Measurements from ENCODE around the gene EP400.

Gene EP400

DNA sequence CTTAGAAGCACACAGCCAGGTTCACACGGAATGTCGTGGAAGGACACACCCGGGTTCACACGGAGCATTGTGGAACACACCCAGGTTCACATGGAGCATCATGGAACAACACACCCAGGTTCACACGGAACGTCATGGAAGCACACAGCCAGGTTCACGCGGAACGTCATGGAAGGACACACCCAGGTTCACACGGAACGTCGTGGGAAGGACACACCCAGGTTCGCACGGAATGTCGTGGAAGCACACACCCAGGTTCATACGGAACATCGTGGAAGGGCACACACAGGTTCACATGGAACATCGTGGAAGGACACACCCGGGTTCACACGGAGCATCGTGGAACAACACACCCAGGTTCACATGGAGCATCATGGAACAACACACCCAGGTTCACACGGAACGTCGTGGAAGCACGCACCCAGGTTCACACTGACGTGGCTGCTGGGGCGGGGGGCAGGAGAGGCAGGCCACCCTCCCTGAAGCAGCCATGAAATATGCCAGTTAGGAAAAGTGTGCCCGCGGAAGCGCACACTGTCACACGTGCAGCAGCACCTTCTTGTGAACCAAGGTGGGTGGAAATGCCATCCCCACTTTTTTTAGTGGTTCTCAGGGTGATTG, 86.4 kb downstream of the EP400 start:
- TF ChIP-seq, protein P1, sequence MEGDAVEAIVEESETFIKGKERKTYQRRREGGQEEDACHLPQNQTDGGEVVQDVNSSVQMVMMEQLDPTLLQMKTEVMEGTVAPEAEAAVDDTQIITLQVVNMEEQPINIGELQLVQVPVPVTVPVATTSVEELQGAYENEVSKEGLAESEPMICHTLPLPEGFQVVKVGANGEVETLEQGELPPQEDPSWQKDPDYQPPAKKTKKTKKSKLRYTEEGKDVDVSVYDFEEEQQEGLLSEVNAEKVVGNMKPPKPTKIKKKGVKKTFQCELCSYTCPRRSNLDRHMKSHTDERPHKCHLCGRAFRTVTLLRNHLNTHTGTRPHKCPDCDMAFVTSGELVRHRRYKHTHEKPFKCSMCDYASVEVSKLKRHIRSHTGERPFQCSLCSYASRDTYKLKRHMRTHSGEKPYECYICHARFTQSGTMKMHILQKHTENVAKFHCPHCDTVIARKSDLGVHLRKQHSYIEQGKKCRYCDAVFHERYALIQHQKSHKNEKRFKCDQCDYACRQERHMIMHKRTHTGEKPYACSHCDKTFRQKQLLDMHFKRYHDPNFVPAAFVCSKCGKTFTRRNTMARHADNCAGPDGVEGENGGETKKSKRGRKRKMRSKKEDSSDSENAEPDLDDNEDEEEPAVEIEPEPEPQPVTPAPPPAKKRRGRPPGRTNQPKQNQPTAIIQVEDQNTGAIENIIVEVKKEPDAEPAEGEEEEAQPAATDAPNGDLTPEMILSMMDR (IDR thresholded peaks at IDR 0.05; ENCODE audit: insufficient read depth, missing control alignments), result no peak
- FAIRE-seq (no peak), DNase-seq (ENCODE audit: insufficient read length, low spot score) (no peak)

DNA sequence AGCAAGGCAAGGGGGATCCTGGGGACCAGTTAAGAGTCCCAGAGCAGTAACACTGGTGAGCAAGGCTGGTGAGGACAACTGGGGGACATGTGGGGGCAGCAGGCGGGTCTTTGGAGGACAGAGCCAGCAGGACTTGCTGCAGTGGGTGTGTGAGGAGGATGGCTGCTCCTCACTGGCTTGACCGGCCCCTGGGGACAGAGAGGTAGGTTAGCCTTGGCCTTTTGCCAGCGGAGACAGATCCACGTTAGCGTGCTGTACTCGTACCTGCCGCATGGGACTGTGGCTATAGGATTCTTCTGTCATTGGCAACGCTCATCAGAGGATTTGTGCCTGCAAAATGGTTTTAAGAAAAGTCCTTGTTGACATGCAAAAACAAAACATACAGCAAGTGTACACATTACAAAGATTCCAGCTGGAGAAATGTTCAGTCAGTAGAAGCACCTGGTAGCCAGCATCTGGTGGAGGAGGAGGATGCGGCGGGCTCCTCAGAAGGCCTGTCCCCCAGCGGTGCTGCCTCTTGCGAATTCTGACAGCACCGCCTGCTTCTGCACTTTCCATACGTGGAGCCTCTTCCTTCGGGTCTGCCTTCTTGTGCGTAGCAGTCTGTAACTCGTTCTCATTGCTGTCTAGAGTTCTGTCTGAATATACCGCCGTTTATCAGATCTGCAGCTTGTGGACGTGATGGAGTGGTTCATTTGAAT, 91.3 kb downstream of the EP400 start:
- FAIRE-seq, result no peak

DNA sequence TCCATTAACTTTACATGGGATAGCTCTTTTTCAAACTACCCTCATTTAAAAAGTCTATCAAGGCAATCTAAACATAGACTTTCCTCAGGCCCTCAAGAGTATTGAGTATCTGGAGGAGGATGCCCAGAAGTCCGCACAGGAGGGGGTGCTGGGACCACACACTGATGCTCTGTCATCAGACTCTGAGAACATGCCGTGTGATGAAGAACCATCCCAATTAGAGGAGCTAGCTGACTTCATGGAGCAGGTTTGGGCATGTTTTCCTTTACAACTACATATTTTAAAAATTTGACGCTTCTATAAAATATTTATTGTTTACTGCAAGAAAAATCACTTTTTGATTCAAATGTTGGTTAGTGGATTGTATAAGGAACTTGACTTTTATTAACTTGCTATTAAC, 93.5 kb downstream of the EP400 start:
- FAIRE-seq (no peak), DNase-seq (ENCODE audit: insufficient read length, low spot score) (no peak)
- TF ChIP-seq, protein P1 (IDR thresholded peaks at IDR 0.05; ENCODE audit: insufficient read depth, missing control alignments), result no peak

More for the DNA sequence above, 91.3 kb downstream of the EP400 start:
- no peak for DNase-seq (ENCODE audit: insufficient read length, low spot score)
- TF ChIP-seq, protein P1 (IDR thresholded peaks at IDR 0.05; ENCODE audit: insufficient read depth, missing control alignments), result no peak

DNA sequence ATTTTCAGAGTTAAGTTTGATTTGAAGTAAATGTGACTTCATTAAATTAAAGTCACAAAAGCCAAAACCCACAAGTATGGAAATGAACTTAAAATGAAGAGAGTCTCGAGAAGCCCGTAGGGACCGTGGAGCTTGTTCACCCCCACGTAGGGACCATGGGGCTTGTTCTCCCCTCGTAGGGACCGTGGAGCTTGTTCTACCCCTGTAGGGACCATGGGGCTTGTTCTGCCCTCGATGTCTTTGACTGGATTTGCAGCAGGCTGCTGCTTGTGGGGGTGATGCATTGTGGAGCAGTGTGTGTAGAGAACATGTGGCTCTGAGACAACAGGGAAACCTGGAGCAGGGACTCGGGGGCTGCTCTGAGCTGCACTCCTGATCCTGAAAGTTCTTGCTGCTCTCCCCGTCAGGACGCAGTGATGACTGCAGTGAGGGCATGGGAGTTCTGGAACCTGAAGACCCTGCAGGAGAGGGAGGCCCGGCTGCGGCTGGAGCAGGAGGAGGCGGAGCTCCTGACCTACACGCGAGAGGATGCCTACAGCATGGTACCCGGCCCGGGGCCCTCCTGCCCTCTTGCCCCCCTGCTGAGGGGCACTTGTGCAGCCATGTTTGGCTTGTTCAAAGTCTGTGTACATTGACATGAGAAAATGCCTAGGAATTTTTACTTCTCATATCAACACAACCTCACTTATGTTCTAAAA, 94.2 kb downstream of the EP400 start:
- FAIRE-seq (no peak), DNase-seq (ENCODE audit: insufficient read length, low spot score) (no peak)
- TF ChIP-seq, protein P1 (IDR thresholded peaks at IDR 0.05; ENCODE audit: insufficient read depth, missing control alignments), result no peak

DNA sequence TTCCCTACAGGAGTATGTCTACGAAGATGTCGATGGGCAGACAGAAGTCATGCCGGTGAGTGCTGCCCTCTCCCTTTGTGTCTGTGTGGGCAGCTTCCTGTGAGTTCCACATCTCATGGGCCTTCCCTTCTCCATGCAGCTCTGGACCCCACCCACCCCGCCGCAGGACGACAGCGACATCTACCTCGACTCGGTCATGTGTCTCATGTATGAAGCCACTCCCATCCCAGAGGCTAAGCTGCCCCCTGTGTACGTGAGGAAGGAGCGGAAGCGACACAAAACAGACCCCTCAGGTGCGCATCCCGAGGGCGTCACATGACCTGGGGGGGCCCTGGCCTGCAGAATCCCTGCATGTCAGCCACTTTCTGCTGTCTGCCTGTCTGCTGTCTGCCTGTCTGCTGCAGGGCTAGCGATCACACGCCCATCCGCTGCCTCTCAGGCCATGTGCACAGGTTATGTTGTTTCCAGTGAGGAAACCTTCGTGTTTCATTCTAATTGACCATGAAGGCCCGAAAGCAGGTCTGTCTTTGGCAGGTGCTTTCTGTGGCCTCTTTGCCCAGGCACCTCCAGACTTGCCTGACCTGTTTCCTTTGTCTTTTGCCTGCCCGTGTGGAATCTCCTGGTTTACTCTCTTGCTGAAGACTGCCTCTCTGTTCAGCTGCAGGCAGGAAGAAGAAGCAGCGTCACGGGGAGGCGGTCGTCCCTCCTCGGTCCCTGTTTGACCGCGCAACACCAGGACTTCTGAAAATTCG, 95.1 kb downstream of the EP400 start:
- no peak for DNase-seq (ENCODE audit: insufficient read length, low spot score)
- TF ChIP-seq, protein P1 (IDR thresholded peaks at IDR 0.05; ENCODE audit: insufficient read depth, missing control alignments), result no peak
- no peak for FAIRE-seq

DNA sequence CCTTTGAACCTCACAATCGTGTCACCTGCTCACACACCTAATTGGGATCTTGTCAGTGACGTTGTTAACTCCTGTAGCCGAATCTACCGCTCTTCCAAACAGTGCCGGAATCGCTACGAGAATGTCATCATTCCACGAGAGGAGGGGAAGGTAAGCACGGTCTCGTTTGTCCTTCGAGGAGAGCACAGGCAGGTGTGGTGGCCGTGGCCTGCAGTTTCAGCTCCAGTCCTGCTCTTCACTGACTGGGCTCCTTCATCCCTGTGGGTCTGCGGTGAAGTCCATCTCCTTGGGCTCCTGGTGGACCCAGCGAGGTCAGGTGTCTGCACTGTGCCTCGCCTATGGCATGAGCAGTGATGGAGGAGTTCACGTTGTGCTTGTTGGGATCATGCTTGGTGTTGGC, 96.0 kb downstream of the EP400 start:
- FAIRE-seq, result no peak
- TF ChIP-seq, protein P1 (IDR thresholded peaks at IDR 0.05; ENCODE audit: insufficient read depth, missing control alignments), result no peak
- DNase-seq (ENCODE audit: insufficient read length, low spot score), result no peak
